Ishikawa (cell line): ENCODE measurements around the gene ZFAND3.

Experiments
- CEBPB ChIP-seq: IDR thresholded peaks from 2 replicates; pipeline ENCODE4 v1.6.1; 2012
- CREB1 ChIP-seq: IDR thresholded peaks from 2 replicates; pipeline ENCODE4 v1.6.1; 2012; ENCODE audit warnings: low read depth
- EP300 ChIP-seq: IDR thresholded peaks from 2 replicates; pipeline ENCODE4 v1.6.1; 2012; ENCODE audit warnings: borderline replicate concordance
- MAX ChIP-seq: IDR thresholded peaks from 2 replicates; pipeline ENCODE4 v1.6.1; 2012
- REST ChIP-seq: IDR thresholded peaks from 2 replicates; pipeline ENCODE4 v1.6.1; 2012; ENCODE audit warnings: low read depth, mild to moderate bottlenecking
- TAF1 ChIP-seq: IDR thresholded peaks from 2 replicates; pipeline ENCODE4 v1.6.1; 2012; ENCODE audit warnings: low read depth, mild to moderate bottlenecking
- YY1 ChIP-seq: IDR thresholded peaks from 2 replicates; pipeline ENCODE4 v1.6.1; 2012; ENCODE audit warnings: low read depth
- ZBTB7A ChIP-seq: IDR thresholded peaks from 2 replicates; pipeline ENCODE4 v1.6.1; 2012; ENCODE audit warnings: low read depth

GRCh38 chr6:38154731-38155130 lies 335.2 kb downstream of the ZFAND3 start:
- TF ChIP-seq REST (no peak), CREB1 (no peak), EP300 (no peak), TAF1 (no peak), ZBTB7A (no peak), MAX (no peak), YY1 (no peak), CEBPB (no peak)
